ENCODE results near the gene TTC27.
"Not testable (repeated sequence)": the region's sequence is repeated elsewhere in the genome, so short reads cannot be mapped to it uniquely, and the experiment has no call there.

TTC27 gene

DNA sequence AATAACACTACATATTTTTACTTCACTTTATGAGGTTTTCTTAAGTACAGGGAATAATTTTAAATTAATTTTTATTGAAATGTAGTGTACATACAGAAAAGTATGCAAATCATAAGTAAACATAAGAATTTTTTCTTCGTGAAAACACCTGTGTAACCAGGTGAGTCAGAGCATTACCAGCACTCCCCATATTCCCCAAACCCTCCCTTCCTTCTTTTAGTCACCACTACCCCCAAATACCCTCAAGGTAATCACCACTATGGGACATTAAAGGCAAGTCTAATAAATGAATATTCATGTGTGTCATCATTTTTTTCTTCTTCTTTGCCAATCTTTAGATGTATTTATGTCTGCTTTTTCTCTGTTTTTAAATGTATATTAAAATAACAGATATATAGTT is 179.0 kb downstream of the TTC27 start:
- no peak for DNase-seq (ENCODE audit: low read depth in 3 of 3)

DNA sequence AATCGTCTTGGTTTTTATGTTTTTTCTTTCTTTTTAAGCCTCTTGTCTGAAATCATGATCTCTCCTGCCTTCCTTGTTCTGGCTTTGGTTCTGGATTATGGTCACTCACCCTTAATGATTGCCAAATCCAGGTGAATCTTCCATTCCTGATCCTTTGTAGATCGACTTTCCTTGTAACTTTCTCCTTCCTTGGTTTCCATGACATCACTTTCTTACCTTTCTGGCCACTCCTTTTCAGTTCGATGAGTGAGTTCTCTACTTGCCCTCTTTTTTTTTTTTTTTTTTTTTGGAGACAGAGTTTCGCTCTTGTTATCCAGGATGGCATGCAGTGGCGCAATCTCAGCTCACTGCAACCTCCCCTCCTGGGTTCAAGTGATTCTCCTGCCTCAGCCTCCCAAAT is 179.8 kb downstream of the TTC27 start:
- DNase-seq (ENCODE audit: low read depth in 3 of 3) = no peak

DNA sequence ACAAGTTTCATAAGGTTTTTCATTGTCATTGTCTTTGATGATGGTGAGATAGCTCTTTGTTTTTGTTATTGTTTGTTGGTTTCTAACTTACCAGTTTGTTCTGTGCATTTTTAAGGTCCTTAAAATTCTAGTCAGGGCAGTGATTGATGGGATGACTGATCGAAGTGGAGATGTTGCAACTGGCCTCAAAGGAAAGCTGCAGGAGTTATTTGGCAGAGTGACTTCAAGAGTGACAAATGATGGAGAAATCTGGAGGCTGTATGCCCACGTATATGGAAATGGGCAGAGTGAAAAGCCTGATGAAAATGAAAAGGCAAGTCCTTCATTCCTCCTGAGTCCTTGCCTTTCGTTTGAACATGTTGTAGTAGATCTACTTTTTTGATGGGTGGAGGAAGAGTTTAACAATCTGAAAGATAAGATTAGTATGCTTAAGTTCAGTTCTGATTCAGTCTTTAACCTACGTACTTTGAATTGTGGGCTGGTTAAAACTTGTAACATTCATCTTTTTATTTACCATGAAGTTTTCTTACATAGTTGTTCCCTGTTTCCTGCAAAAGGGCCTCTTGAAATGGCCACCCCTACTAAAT is 183.2 kb downstream of the TTC27 start:
- no peak for DNase-seq (ENCODE audit: low read depth in 3 of 3)

DNA sequence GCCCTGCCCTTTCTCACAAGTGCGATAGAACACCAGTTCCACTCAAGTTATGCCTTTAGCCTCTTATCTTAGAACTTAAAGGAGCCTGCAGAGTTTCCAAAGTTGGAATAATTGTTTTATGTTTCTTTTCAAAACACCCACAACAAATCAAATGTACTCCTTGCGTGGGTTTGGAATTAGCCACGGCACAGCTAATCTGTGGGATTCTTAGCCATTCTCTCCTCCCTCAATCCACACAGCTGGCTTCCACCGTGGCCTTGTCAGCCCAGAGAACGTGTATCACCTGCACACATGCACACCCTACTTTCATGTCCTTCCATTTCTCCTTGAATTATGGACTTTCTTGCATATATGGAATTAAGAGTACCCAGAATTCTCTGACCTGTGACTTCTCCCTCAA is 183.8 kb downstream of the TTC27 start:
- no peak for DNase-seq (ENCODE audit: low read depth in 3 of 3)

DNA sequence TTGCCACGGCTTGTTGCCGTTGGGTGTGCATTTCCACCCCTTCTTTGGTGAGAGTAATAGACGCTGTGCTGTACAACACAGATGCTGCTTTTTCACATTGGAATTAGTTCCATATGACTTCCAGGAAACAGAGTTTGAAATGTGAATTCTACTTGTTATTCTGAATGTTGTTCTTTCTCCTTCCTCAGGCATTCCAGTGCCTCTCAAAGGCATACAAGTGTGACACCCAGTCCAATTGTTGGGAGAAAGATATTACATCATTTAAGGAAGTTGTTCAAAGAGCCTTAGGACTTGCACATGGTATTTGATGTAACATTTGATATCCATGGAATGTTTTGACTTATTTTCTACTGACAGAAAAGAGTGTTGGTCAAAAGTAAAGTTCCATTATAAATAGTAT is 184.5 kb downstream of the TTC27 start:
- no peak for DNase-seq (ENCODE audit: low read depth in 3 of 3)

DNA sequence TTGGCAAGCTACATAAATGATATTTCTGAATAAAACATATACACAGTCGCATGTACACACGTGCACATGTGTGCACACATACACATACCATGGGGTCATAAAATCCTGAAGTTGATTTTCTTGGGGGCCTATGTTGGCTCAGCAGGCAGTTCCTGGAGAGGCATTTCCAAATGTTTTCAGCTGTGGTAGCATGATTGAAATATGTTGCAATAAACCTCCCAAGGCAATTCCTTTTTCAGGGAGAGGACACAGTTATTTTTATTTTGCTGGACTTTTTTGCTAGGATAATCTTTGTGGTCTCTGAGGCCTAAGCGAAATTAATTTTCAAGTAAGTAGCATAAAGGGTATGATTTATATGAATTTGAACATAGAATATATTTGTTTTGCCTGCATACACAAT is 192.2 kb downstream of the TTC27 start:
- no peak for DNase-seq (ENCODE audit: low read depth in 3 of 3)

DNA sequence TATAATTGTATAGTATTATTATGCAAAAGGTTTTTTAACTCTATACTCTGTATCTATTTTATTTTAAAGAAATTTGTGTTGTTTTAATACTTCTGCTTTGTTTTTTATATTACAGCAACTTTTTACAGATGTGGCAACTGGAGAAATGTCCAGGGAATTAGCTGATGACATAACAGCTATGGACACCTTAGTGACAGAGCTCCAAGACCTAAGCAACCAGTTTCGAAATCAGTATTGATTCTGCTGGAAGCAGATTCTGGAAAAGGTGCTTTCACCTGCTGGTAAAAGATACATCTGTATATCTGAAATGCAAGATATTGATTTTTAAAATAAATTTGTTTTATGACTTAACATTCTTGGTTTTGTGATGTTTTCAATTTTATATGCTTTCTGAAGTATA is 192.9 kb downstream of the TTC27 start:
- no peak for DNase-seq (ENCODE audit: low read depth in 3 of 3)

DNA sequence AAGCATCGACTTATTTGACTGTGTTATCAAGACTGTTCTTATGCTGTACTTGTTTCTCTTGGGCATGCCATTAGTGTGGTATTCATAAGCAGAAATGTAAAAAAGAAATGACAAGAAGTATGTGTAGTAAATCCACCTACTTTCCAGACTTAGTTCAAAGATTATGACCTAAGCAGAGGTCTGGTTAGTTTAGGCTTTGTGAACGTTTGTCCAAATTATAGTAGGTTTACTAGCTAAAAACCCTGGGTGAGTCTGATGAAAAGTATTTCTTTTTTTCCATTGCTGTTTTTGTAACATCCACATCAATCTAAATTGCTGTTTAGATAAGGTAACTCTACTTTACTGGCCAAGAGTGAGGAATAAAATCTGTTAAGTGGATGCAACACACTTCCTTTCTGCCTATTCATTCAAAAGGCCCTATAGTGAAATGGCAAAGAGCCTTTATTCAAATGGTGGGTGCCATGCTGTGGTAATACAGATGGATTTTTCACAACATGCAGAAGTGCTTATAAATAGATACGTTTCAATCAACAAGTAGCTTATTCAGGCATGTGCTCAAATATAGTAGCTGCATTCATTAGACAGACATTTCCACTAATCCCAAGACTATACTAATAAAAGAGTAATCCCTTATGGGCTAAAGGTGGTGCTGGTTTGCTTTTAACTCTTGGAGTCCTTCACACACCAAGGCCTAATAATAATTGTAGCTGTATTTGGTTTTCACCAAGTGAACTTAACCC is 196.4 kb downstream of the TTC27 start:
- DNase-seq (ENCODE audit: low read depth in 3 of 3) = no peak

DNA sequence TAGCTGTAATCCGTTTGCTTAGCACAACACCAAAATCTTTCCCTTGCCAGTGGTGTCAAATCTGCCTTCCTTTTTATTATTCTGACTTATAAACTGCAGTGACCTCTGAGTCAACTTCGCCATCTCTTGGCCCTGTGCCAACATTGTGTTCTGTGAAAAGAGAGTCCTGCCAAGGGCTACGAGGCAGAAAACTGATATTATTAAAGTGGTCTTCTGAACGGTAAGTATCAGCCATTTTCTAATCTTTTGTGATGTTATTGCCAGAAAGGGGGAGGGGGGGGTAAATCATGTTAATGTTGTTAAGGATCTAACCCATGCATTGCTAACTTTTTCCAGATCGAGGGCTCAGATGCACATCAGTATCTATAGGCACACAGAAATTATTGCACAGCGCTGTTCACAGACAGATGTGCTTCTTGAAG is 197.5 kb downstream of the TTC27 start:
- DNase-seq (ENCODE audit: low read depth in 3 of 3) = no peak

DNA sequence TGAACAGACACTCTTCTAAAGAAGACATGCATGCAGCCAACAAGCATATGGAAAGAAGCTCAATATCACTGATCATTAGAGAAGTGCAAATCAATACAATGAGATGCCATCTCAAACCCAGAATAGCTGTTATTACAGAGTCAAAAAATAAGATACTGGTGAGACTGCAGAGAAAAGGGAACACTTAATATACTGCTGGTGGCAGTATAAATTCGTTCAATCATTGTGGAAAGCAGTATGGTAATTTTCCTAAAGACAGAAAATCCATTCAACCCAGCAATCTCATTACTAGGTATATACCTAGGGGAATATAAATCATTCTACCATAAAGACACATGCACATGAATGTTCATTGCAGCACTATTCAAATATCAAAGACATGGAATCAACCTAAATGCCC is 202.3 kb downstream of the TTC27 start:
- no peak for DNase-seq (ENCODE audit: low read depth in 3 of 3)

DNA sequence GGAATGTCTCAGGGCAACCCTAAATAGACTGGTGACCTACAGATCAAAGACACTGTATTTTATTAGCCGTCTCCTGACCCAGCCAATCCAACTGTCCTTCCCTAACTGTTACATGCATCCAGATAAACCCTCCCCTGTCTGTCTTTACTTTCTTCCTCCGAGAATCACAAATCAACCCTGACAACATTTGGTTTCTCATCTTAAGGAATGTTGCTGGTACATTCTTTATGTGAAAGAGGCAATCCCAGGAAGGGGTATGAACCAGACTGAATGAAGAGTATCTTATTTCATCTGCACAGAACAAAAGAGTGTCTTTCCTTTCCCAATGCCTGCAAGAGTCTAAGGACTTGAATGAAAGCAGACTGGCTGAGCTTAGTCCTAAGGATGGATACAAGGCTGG is 205.0 kb downstream of the TTC27 start:
- DNase-seq (ENCODE audit: low read depth in 3 of 3) = no peak

DNA sequence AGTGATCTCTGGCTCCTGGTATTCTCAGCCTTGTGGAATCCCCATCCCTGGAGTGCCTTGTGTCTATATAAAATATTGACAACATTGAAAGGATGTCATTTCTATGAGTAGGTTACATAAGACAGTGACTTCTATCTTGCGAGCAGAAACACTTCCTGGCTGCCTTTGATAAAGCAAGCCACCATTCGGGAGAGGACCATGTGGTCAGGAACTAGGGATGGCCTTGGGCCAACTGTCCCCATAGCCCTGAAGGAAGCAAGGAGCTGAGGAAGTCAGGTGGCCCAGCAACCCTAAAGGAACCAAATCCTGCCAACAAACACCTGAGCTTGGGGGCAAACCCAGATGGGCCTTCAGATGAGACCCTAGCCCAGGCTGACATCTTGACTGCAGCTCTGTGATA is 205.9 kb downstream of the TTC27 start:
- no peak for DNase-seq (ENCODE audit: low read depth in 3 of 3)

DNA sequence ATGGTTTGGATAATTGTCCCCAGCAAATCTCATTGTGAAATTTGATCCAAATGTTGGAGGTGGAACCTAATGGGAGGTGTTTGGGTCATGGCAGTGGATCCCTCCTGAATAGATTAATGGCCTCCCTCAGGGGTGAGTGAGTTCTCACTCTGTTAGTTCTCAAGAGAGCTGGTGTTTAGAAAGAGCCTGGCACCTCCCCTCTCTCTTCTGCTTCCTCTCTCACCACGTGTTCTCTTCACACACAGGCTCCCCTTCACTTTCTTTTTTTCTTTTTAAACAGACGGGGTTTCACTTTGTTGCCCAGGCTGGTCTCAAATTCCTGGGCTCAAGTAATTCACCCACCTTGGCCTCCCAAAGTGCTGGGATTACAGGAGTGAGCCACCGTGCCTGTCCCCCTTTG is 207.3 kb downstream of the TTC27 start:
- no peak for DNase-seq (ENCODE audit: low read depth in 3 of 3)

DNA sequence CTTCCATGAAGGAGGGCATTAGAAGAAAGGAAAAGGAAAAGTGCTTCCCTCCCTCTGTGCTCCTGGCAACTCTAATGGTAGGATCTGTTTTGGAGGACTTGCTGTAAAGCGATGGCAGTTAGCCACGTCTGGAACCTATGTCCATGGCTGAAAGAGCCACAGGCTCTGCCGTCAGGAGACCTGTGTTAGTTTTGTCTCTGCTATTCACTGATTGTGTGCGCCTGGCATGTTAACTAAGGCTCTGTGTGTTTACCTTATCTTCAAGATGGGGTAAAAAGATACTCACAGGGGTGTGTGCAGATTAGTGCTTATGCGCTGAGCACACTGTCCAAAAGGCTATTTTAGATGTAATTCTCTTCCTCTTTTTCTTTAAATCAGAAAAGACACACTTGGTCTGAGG is 209.1 kb downstream of the TTC27 start:
- DNase-seq (ENCODE audit: low read depth in 3 of 3) = no peak

DNA sequence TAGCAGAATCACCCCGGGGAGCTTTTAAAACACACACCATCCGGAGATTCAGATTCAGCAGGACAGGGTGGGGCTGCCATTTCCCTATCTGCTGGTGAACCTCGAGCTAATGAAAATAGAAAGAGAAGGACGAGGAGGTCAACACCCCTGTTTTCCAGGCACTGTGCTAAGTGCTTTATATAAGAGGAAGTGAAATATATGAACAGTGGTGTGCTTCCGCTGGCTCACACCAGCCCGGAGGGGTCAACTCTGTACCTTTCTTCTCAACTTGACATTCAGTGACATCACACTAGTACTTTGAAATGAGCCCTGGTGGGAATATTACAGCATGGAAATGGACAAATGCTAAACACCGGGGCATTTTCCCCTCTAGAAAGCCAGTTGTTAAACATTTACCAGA is 210.6 kb downstream of the TTC27 start:
- no peak for DNase-seq (ENCODE audit: low read depth in 3 of 3)

DNA sequence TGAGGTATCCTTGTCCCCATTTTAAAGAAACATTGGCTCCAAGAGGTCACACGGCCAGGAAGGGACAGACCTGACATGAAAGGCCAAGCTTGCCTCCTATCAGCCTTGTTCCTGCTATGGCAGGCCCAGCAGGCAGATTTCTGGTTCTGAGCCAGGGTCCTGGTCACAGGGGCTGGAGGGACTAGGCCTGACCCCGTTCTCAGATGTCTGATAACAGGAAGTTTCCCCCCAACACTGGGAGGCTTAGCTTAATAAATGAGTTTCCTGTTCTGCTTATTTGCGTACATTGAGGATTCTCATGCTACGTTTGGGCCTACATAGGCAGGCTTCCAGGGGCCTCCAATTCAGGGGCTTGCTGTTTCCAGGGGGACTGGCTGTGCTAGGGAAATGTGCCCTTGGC is 211.1 kb downstream of the TTC27 start:
- no peak for DNase-seq (ENCODE audit: low read depth in 3 of 3)

DNA sequence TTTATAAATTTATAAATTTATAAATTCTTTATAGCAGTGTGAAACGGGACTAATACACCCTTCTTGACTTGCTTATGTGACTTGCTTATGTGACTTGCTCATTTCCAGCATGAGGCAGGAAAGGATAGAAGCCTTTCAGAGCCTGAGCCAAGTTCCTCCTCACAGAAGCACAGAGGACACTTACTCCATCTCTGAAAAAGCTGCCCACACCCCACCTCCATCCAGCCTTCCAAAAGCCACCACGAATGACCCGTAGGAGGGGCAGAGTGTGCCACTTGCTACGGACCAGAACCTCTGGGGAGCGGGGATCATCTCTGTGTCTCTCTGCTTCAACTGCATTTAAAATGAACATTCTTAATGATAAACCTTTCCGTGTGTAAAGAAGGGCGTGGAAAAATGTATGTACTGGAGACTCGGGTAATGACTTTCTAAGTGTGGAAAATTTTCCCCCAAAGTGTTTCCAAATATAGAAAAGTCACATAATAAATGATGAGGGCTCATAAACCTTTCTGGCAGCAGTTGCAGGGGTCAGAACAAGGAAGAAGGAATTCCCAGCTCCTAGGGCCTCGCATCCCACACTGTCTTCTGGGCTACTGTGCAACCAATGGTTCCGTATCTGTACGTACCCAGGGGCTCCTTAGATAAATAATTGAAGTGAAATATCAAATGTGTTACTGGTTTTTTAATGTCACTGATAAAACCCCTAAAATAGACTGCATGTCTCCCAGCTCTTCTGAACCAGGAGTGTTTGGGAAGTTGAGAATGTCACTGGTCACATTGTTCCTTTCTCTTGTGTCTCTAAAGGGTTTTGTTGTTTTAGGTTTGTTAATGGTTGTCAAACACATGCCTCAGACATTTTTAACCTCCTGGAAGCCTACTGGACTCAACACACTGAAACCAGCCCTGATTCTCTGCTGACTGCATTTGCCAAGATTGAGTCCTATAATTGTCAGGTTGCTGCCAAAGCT is 214.4 kb downstream of the TTC27 start:
- no peak for DNase-seq (ENCODE audit: low read depth in 3 of 3)

DNA sequence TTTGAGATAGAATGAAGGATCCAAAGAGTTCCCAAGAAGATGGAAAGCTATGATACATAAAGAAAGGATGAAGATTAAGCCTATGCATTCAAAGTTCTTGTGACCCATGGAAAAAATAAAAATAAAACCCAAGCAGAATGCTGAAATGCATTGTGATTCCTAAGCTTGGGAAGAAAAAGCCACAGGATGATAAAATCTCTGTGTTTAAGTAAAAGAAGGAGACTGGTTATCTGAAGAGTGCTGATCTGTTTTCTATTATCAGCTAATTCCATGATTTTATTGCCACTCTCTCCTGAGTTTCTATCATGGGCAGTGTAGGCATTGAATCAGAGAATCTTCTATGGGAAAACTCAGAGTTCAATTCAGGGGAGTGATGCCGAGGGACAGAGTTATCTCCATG is 215.8 kb downstream of the TTC27 start:
- no peak for DNase-seq (ENCODE audit: low read depth in 3 of 3)

DNA sequence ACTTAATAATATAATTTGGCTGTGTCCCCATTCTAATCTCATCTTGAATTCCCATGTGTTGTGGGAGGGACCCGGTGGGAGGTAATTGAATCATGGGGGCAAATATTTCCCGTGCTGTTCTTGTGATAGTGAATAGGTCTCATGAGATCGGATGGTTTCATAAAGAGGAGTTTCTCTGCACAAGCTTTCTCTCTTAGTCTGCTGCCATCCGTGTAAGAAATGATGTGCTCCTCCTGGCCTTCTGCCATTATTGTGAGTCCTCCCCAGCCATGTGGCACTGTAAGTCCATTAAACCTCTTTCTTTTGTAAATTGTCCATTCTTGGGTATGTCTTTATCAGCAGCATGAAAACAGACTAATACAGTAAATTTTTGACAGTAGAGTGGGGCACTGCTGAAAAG is 216.4 kb downstream of the TTC27 start:
- DNase-seq (ENCODE audit: low read depth in 3 of 3) = no peak

DNA sequence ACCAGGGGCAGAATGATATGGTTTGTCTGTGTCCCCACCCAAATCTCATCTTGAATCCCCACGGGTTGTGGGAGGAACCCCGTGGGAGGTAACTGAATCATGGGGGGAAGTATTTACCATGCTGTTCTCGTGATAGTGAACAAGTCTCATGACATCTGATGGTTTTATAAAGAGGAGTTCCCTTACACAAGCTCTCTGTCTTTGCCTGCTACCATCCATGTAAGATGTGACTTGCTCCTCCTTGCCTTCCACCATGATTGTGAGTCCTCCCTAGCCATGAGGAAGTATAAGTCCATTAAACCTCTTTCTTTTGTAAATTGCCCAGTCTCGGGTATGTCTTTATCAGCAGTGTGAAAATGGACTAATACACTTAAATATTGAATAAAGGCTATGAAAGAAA is 218.4 kb downstream of the TTC27 start:
- not testable (repeated sequence) for DNase-seq (ENCODE audit: low read depth in 3 of 3)

DNA sequence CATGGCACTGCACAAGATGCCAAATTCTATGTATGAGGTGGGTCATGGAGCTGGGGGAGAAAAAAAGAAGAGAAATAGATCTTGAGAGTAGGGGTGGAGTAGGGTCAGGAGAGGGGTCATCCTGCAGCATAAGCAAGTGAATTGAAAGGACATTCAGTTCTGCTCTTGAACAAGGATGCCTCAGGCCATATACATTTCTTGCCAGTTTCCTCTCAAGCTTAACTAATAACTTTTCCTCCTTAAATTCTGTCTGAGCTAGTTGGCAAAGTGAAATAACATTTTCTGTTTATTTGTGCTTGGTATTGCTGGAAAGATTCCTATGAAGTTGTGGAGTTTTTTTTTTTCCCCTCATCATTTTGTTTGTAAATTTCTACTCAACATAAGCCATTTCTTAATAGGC is 219.9 kb downstream of the TTC27 start:
- no peak for DNase-seq (ENCODE audit: low read depth in 3 of 3)

DNA sequence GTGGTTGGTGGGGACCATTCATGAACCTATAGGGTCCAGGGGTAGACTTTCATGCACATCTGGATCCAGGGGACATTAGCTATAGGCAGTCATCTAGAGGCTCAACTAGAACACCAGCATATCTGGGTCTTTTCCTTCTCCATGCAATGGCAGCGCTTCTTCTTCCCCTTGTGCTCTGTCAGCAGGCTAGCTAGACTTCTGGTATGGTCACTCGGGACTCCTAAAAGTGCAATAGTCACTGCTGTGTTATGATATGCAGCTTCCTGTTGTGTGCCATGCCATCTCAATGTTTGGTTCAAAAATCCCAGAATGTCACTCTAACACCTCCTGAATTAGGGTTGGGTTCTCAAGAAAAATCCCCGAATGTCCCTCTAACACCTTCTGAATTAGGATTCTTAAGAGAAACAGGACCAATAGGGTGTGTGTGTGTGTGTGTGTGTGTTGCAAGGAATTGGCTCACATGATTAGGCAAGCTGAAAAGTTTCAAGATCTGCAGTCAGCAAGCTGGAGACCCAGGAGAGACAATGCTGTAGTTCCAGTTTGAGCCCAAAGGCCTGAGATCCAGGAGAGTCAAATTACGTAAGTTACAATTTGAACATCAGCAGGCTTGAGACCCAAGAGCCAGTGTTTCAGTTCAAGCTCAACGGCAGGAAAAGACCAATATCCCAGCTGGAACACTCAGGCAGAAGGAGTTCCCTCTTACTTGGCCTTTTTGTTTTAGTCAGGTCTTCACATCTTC is 221.8 kb downstream of the TTC27 start:
- DNase-seq (ENCODE audit: low read depth in 3 of 3) = no peak

Data from stimulated activated CD4-positive, alpha-beta T cell treated with anti-CD3 and anti-CD28 coated beads, TNF-alpha, amount 100 ng/mL, for 48 hours (primary cell).